SK-N-SH (cell line): Measurements from ENCODE around the gene NFE2L3. TPM values are rescaled to one million over a fixed set of nuclear protein-coding genes. Genes with fewer than 3 reads are reported as not detected.
A peak's percentile ranks its signal among the peaks of the same experiment; 100 is the strongest.

Source experiments
- CTCF ChIA-PET: fragments of 300-600, 350-600 bp; formaldehyde crosslinking; extraction: SDS; loops from one replicate; lab custom pipeline; 2021; lab: Yijun Ruan, JAX
- POLR2A ChIA-PET: fragments of 350-600 bp; sonication (Branson Sonifier 250); formaldehyde crosslinking; extraction: SDS; loops from one replicate; lab custom pipeline; 2020; ENCODE audit warnings: antibody characterized with exemption, inconsistent platforms; lab: Yijun Ruan, JAX
- DNase-seq: peaks from one replicate; pipeline ENCODE4 v3.0.0; 2012
- H2AFZ ChIP-seq: fragments of 200-600 bp; sonication (generic); 2 replicates; pipeline ENCODE4 v1.8.1; 2016; ENCODE audit warnings: antibody characterized with exemption, mild to moderate bottlenecking, low read depth
- H3F3A ChIP-seq: fragments of 200-600 bp; sonication (generic); replicated peaks from 2 replicates; pipeline ENCODE3; 2016; ENCODE audit warnings: antibody characterized with exemption, mild to moderate bottlenecking; ENCODE audit not compliant: insufficient read depth
- H3K27ac ChIP-seq, 2 experiments: fragments of 200-500 bp in 1 of 2; fragments of 200-600 bp in 1 of 2; sonication (Bioruptor generic) in 1 of 2; sonication (generic), shearing (Covaris generic) in 1 of 2; 2 replicates each; pipeline versions ENCODE4 v1.5.1 to v1.6.1; 2014 to 2016; ENCODE audit warnings: low read depth in 2 of 2, inconsistent platforms in 1 of 2, low read length in 1 of 2, mild to moderate bottlenecking in 1 of 2, mixed read lengths in 1 of 2
- H3K27me3 ChIP-seq: fragments of 200-600 bp; sonication (generic), shearing (Covaris generic); 2 replicates; pipeline ENCODE4 v1.6.1; 2016; ENCODE audit warnings: mixed run types; ENCODE audit not compliant: insufficient read depth
- H3K36me3 ChIP-seq, 2 experiments: fragments of 200-500 bp in 1 of 2; fragments of 200-600 bp in 1 of 2; sonication (Bioruptor generic) in 1 of 2; sonication (generic) in 1 of 2; replicated peaks in 1 of 2; 2 replicates each; pipeline versions ENCODE3 to v1.5.1; 2014 to 2016; ENCODE audit warnings: low read length in 1 of 2, mild to moderate bottlenecking in 1 of 2; ENCODE audit not compliant: insufficient read depth in 2 of 2, control insufficient read depth in 1 of 2
- H3K4me1 ChIP-seq, 2 experiments: fragments of 200-500 bp in 1 of 2; fragments of 200-600 bp in 1 of 2; sonication (Bioruptor generic) in 1 of 2; sonication (generic), shearing (Covaris generic) in 1 of 2; 2 replicates each; pipeline versions ENCODE4 v1.5.1 to v1.6.1; 2014 to 2016; ENCODE audit warnings: low read depth in 1 of 2, low read length in 1 of 2, mixed run types in 1 of 2; ENCODE audit not compliant: insufficient read depth in 2 of 2, control insufficient read depth in 1 of 2
- H3K4me2 ChIP-seq: fragments of 200-600 bp; sonication (generic), shearing (Covaris generic); 2 replicates; pipeline ENCODE4 v1.6.1; 2017; ENCODE audit warnings: mixed run types
- H3K4me3 ChIP-seq, 2 experiments: fragments of 200-500 bp in 1 of 2; fragments of 200-600 bp in 1 of 2; sonication (Bioruptor generic) in 1 of 2; sonication (generic), shearing (Covaris generic) in 1 of 2; 2 replicates each; pipeline versions ENCODE4 v1.5.1 to v1.8.1; 2014 to 2016; ENCODE audit warnings: low read depth in 2 of 2, inconsistent platforms in 1 of 2, low read length in 1 of 2, mild to moderate bottlenecking in 1 of 2, mixed read lengths in 1 of 2, moderate library complexity in 1 of 2
- H3K79me2 ChIP-seq: fragments of 200-600 bp; sonication (generic); 2 replicates; pipeline ENCODE4 v1.8.1; 2017; ENCODE audit warnings: mild to moderate bottlenecking; ENCODE audit not compliant: insufficient read depth
- H3K9ac ChIP-seq: fragments of 200-600 bp; sonication (generic); 2 replicates; pipeline ENCODE4 v1.6.1; 2017; ENCODE audit warnings: mixed run types
- H3K9me2 ChIP-seq: fragments of 200-600 bp; sonication (generic); 2 replicates; pipeline ENCODE4 v1.6.1; 2017; ENCODE audit warnings: mixed run types
- H3K9me3 ChIP-seq: fragments of 200-600 bp; sonication (generic); 2 replicates; pipeline ENCODE4 v1.6.1; 2017; ENCODE audit warnings: mixed run types, mild to moderate bottlenecking, moderate library complexity
- H4K20me1 ChIP-seq: fragments of 200-600 bp; sonication (generic); 2 replicates; pipeline ENCODE4 v1.6.1; 2017; ENCODE audit warnings: mild to moderate bottlenecking, mixed run types; ENCODE audit not compliant: insufficient read depth
- CHD2 ChIP-seq: fragments of 150-350 bp; IDR thresholded peaks from 2 replicates; pipeline ENCODE4 v1.6.1; 2018; ENCODE audit warnings: low read length; ENCODE audit not compliant: partially characterized antibody
- EP300 ChIP-seq, 2 experiments: IDR thresholded peaks; 2 replicates each; pipeline versions ENCODE4 v1.4.0 to v1.6.1; 2012; ENCODE audit warnings: borderline replicate concordance in 1 of 2, low read depth in 1 of 2, low read length in 1 of 2
- JUND ChIP-seq: IDR thresholded peaks from 2 replicates; pipeline ENCODE4 v1.4.0; 2012
- MEF2A ChIP-seq: IDR thresholded peaks from 2 replicates; pipeline ENCODE4 v1.4.0; 2012; ENCODE audit warnings: low read depth, borderline replicate concordance
- NRF1 ChIP-seq: IDR thresholded peaks from 2 replicates; pipeline ENCODE4 v1.6.1; 2012; ENCODE audit warnings: low read depth, mild to moderate bottlenecking, low read length
- POLR2AphosphoS5 ChIP-seq: IDR thresholded peaks from 2 replicates; pipeline ENCODE4 v1.6.1; 2012; ENCODE audit warnings: low read depth, low read length
- RFX5 ChIP-seq: IDR thresholded peaks from 2 replicates; pipeline ENCODE4 v1.6.1; 2012; ENCODE audit warnings: mild to moderate bottlenecking, improper control_type of control experiment, low read length
- SIN3A ChIP-seq: IDR thresholded peaks from 2 replicates; pipeline ENCODE4 v1.6.1; 2012; ENCODE audit warnings: low read depth, mild to moderate bottlenecking, low read length, moderate library complexity, borderline replicate concordance
- TAF1 ChIP-seq: IDR thresholded peaks from 2 replicates; pipeline ENCODE4 v1.6.1; 2012; ENCODE audit warnings: low read depth, mild to moderate bottlenecking, low read length, moderate library complexity, borderline replicate concordance
- TCF12 ChIP-seq: IDR thresholded peaks from 2 replicates; pipeline ENCODE4 v1.4.0; 2012
- YY1 ChIP-seq: IDR thresholded peaks from 2 replicates; pipeline ENCODE4 v1.4.0; 2012; ENCODE audit warnings: low read depth, mild to moderate bottlenecking
- WGBS: methylation state at CpG from one replicate; pipeline ENCODE4 v1.1.6; 2017; ENCODE audit warnings: low lambda C conversion rate; 5-methylcytosine and 5-hydroxymethylcytosine counted together
- polyA plus RNA-seq, 3 experiments: library from polyadenylated mRNA; depleted of rRNA; stranded (reverse); fragments of >200 nt; gene quantifications; 2 replicates each; pipeline ENCODE4 v1.2.3, GENCODE V29; 2012
- TF ChIP-seq, protein P1 (sequence below): IDR thresholded peaks from 2 replicates; pipeline ENCODE4 v1.4.0; 2012; ENCODE audit warnings: low read depth
- TF ChIP-seq, protein P2 (sequence below): fragments of 150-350 bp; IDR thresholded peaks from 2 replicates; pipeline ENCODE4 v1.6.1; 2017; ENCODE audit warnings: antibody characterized with exemption, low read length, low read depth, borderline replicate concordance
- TF ChIP-seq, protein P3 (sequence below): IDR thresholded peaks from 2 replicates; pipeline ENCODE4; 2012

NFE2L3 gene
- polyA plus RNA-seq, 1 of the 3 experiments (the other 2 are of a cell fraction): 36.1 TPM

DNA sequence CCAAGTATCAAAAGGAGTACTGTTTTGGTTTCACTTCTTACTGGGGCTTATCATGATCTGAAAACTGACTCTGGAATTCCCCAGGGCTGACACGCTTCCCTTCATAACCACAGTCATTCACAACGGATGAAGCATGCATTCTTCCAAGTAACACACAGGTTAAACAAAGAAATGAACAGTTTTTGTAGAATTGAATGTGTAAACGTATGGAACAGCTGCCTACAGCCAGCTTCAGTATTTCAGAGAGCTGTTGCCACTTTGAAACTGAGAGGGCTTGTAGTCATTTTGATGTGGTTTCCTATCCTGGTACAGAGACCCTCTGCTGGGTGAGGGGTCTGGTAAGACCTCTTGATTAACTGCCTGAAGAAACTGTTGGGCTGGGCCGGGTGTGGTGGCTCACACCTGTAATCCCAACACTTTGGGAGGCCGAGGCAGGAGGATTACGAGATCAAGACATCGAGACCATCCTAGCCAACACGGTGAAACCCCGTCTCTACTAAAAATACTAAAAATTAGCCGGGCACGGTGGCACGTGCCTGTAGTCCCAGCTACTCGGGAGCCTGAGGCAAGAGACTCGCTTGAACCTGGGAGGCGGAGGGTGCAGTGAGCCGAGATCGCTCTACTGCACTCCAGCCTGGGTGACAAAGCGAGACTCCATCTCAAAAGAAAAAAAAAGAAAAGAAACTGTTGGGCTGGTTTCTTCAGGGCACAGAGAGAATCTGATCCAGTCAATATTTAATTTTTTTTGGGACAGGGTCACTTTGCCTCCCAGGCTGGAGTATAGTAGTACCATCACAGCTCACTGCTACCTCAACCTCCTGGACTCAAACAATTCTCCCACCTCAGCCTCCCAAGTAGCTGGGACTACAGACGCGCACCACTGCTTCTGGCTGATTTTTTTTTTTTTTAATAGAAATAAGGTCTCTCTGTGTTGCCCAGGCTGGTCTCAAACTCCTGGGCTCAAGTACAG is 4.7 kb downstream of the NFE2L3 start (continued):
- TF ChIP-seq POLR2AphosphoS5: peak; percentile 72; the same call in 1 of the 2 replicates
- no peak; the same call in 1 of the 2 replicates for TF ChIP-seq TAF1
- peak; percentile 89 for TF ChIP-seq TCF12
- no peak for TF ChIP-seq MEF2A
- TF ChIP-seq YY1: peak; percentile 16; the same call in 1 of the 2 replicates
- TF ChIP-seq, protein P1, sequence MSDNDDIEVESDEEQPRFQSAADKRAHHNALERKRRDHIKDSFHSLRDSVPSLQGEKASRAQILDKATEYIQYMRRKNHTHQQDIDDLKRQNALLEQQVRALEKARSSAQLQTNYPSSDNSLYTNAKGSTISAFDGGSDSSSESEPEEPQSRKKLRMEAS: peak; percentile 90
- TF ChIP-seq CHD2: no peak
- TF ChIP-seq JUND: peak; percentile 90
- peak in 1 of 2 experiments; percentile 87; a peak in 3 of 4 replicates for TF ChIP-seq EP300 (IDR thresholded peaks at IDR 0.05; ENCODE audit: borderline replicate concordance in 1 of 2, low read depth in 1 of 2, low read length in 1 of 2)
- TF ChIP-seq, protein P2, sequence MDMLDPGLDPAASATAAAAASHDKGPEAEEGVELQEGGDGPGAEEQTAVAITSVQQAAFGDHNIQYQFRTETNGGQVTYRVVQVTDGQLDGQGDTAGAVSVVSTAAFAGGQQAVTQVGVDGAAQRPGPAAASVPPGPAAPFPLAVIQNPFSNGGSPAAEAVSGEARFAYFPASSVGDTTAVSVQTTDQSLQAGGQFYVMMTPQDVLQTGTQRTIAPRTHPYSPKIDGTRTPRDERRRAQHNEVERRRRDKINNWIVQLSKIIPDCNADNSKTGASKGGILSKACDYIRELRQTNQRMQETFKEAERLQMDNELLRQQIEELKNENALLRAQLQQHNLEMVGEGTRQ: no peak
- peak; percentile 70; the same call in 1 of the 2 replicates for TF ChIP-seq SIN3A
- no peak for TF ChIP-seq RFX5

DNA sequence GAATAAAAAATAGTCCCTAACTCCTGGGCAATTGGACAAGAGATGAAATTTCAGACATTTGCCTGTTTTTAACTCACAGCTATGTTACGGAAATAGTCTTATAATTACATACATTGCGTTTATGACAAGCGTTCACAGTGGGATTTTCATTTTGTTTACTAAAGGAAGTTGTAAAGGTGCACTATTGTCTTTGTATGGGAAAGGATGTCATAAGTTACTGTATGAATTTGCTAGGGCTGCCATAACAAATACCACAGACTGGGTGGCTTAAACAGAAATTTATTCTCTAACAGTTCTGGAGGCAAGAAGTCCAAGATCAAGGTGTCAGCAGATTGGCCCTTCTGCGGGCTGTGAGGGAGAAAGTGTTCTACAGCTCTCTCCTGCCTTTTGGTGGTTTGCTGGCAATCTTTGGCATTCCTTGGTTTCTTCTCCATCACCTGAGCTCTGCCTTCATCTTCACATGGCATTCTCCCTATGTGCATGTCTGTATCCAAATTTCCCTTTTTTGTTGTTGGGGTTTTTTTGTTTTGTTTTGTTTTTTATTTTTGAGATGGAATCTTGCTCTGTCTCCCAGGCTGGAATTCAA is 5.6 kb downstream of the NFE2L3 start:
- no peak for DNase-seq
- CTCF ChIA-PET: interaction anchor here (0.5 to 2.1 kb wide), 7 partner anchors 10 to 127 kb away, joined by 3 to 7 read pairs (median 4); no protein-coding TSS in a partner anchor
- H3K9me3 ChIP-seq: no peaks in the 10 kb centered on the region
- no peak overlapping the region for H2AFZ ChIP-seq
- TF ChIP-seq NRF1 (no peak), POLR2AphosphoS5 (no peak)
- TF ChIP-seq, protein P3, sequence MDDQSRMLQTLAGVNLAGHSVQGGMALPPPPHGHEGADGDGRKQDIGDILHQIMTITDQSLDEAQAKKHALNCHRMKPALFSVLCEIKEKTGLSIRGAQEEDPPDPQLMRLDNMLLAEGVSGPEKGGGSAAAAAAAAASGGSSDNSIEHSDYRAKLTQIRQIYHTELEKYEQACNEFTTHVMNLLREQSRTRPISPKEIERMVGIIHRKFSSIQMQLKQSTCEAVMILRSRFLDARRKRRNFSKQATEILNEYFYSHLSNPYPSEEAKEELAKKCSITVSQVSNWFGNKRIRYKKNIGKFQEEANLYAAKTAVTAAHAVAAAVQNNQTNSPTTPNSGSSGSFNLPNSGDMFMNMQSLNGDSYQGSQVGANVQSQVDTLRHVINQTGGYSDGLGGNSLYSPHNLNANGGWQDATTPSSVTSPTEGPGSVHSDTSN: no peak
- peak overlapping the region; percentile 83; the same call in 1 of the 2 replicates for H3K4me2 ChIP-seq
- peaks cover 70% of the 10 kb centered on the region; the same call in 1 of the 2 replicates for H3K79me2 ChIP-seq
- H3K36me3 ChIP-seq: no peaks in the 10 kb centered on the region
- H4K20me1 ChIP-seq: no peaks in the 10 kb centered on the region
- H3K27ac ChIP-seq: peak overlapping the region in 1 of 2 experiments; percentile 90; a peak in 2 of 4 replicates
- peaks cover 32% of the 10 kb centered on the region for H3F3A ChIP-seq
- no peaks in the 10 kb centered on the region for H3K9me2 ChIP-seq
- POLR2A ChIA-PET: no interaction called here
- H3K9ac ChIP-seq: no peak overlapping the region; the same call in 1 of the 2 replicates
- peaks cover 11 to 51% of the 10 kb centered on the region in 2 experiments; a peak in 3 of 4 replicates for H3K4me1 ChIP-seq
- H3K4me3 ChIP-seq: no peak overlapping the region
- H3K27me3 ChIP-seq: no peaks in the 10 kb centered on the region
- 97% methylated on average over 4 of the region's 4 CpGs for WGBS
